Fibroblast of the aortic adventitia (primary cell): ENCODE data around the gene KRTAP10-8. TPM values are rescaled to one million over a fixed set of nuclear protein-coding genes. Genes with fewer than 3 reads are reported as not detected.

Source experiments
- DNase-seq: peaks from one replicate; pipeline ENCODE4 v3.0.0-alpha.2; 2010; ENCODE audit warnings: low read depth
- H3K4me3 ChIP-seq: 2 replicates; pipeline ENCODE4 v1.5.1; 2011; ENCODE audit warnings: low read depth, mild to moderate bottlenecking, control low read depth, low read length, moderate library complexity
- total RNA-seq: library from RNA; depleted of rRNA; stranded (reverse); fragments of >200 nt; gene quantifications from 2 replicates; pipeline ENCODE4 v1.2.3, GENCODE V29; 2012; ENCODE audit warnings: low replicate concordance
- TF ChIP-seq, protein P1 (sequence below): IDR thresholded peaks from 2 replicates; pipeline ENCODE4 v1.5.1; 2011; ENCODE audit warnings: mild to moderate bottlenecking, low read length, control low read depth, inconsistent platforms; ENCODE audit not compliant: insufficient read depth

The KRTAP10-8 gene
- total RNA-seq, 1 donor = not detected

DNA sequence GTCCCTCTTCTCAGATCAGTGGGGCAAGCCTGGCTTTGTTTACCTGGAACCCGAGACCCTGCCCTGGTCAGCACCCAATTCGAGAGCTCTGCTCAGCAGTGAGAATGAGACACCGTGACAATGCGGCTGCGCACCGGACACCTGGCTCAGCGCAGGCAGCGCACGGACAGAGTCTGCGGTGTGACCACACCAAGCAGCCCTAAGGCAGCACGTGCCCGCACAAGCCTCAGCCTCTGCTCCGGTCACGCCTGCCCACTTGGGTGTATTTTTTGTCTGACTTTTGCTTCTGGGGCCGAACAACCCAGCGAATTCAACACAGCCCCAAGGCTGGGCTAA is 4.7 kb downstream of the KRTAP10-8 start:
- H3K4me3 ChIP-seq = no peak overlapping the region
- TF ChIP-seq, protein P1, sequence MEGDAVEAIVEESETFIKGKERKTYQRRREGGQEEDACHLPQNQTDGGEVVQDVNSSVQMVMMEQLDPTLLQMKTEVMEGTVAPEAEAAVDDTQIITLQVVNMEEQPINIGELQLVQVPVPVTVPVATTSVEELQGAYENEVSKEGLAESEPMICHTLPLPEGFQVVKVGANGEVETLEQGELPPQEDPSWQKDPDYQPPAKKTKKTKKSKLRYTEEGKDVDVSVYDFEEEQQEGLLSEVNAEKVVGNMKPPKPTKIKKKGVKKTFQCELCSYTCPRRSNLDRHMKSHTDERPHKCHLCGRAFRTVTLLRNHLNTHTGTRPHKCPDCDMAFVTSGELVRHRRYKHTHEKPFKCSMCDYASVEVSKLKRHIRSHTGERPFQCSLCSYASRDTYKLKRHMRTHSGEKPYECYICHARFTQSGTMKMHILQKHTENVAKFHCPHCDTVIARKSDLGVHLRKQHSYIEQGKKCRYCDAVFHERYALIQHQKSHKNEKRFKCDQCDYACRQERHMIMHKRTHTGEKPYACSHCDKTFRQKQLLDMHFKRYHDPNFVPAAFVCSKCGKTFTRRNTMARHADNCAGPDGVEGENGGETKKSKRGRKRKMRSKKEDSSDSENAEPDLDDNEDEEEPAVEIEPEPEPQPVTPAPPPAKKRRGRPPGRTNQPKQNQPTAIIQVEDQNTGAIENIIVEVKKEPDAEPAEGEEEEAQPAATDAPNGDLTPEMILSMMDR = no peak
- no peak for DNase-seq

DNA sequence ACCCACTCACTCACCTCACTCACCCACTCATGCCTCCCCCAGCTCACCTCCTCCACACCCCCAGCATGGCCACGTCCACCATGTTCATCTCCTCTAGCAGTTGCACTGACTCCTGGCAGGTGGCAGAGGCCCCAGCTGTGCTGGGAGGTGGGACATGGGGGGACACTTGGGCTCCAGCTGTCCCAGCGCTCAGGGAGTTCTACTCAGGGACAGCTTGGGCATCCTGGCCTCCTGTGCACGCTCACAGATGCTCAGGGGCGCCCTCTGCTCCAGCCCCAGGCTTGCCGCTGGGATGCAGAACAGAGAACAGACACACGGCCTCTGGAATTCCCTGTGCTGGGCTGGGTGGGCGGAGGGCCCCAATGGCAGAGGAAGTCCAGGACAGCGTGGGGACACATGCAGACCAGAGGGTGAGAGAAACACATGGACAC is 5.2 kb downstream of the KRTAP10-8 start:
- TF ChIP-seq, protein P1 = no peak
- H3K4me3 ChIP-seq = no peak overlapping the region
- DNase-seq = no peak

DNA sequence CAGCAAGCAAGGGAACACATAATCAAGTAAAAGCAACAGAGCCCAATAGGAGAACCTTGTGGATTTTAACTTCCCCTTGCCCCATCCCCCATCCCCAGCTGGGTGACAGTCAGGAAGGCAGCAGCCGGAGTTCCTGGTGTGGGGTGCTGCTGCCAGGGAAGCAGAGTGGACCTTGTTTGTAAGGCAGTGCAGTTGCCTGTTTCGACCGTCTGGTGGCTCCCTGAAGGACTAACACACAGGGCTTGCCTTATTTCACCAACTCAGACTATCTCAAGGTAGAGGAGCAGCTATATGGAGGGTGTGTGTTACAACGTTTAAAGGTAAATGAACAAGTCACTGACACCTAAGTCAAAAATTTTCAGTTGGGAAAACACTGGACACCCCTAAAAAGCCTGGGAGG is 6.6 kb downstream of the KRTAP10-8 start:
- TF ChIP-seq, protein P1 = peak; percentile 23
- peak; percentile 6 for DNase-seq
- H3K4me3 ChIP-seq = no peak overlapping the region

DNA sequence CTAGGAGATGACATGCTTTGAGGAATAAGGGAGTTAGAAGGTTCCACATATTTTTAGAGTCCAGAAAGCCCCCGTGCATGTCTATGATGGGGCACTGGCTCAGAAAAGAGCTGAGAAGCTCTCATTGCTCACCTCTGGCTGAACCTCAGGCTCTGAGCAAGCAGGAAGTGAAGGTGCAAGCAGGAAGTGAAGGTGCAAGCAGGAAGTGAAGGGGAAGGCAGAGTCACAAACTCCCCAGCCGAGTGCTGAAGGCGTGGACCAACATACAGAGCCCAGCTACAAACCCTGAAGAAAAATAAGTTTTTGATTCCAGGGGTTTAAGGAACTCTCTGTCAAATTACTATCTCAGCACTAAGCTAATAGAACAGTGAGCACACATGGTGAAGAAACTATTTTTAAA is 7.0 kb downstream of the KRTAP10-8 start:
- TF ChIP-seq, protein P1 = no peak
- H3K4me3 ChIP-seq = no peak overlapping the region
- no peak for DNase-seq

DNA sequence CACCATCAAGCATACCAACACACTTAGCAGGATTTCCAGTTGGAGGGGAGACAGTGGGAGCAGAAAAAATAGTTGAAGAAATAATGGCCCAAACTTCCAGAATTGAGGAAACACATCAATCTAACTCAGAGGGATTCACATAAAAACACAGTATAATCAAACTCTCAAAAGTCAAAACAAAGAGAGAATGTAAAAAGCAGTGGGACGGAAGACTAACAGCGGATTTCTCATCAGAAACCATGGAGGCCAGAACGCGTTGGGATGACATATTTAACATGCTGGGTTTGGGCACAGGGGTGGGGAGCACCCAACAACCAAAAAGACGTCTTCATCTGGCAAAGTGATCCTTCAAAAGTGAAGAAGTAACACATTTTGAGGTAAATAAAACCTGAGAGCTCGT is 8.0 kb downstream of the KRTAP10-8 start:
- H3K4me3 ChIP-seq = no peak overlapping the region
- DNase-seq = no peak
- TF ChIP-seq, protein P1 = no peak

DNA sequence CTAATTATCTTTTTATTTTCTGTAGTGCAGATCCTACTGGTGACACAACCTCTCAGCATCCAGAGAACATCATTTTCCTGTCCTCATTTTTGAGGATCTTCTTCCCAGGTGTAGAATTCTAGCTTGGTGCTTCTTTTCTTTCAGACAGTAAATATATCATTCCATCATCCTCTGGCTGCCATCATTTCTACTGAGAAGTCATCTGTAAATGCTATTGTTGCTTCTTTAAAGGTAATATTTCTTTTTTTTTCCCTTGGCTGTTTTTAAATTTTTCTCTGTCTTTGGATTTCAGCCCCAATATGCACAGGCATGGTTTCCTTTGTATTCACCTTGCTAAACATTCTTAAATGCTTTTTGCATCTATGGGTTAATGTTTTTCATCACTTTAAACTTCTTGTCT is 11.7 kb downstream of the KRTAP10-8 start:
- H3K4me3 ChIP-seq = no peak overlapping the region
- TF ChIP-seq, protein P1 = no peak
- no peak for DNase-seq

DNA sequence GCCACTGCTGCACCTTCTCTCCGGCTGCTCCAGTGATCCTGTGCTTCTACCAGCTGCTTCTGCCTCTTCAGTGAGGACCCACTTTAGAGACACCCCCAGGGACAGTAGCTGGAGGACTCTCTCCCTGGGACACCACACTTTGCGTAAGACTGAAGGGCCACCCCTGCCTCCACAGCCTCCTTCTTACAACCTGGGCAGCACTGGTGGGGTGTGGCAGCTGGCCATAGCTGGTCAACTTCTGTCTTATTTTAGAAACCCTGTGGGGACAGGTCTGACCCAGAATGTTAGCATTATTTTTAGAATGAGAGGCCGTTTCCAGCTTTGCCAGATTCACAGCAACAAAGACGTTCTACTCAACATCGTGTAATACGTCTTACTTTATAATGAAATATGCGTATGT is 13.9 kb downstream of the KRTAP10-8 start:
- TF ChIP-seq, protein P1 = no peak
- no peak overlapping the region for H3K4me3 ChIP-seq
- DNase-seq = no peak
